Skeletal muscle satellite cell (primary cell): Measurements from ENCODE around the gene PC.
"Not testable (repeated sequence)": the region's sequence is repeated elsewhere in the genome, so short reads cannot be mapped to it uniquely, and the experiment has no call there.

Source experiments
- H3K27me3 ChIP-seq: 2 replicates; pipeline ENCODE4 v1.7.0; 2013; ENCODE audit warnings: low read length; ENCODE audit not compliant: control insufficient read depth, insufficient read depth
- H3K36me3 ChIP-seq: 2 replicates; pipeline ENCODE4 v1.7.0; 2013; ENCODE audit warnings: mild to moderate bottlenecking, control low read depth, low read length; ENCODE audit not compliant: insufficient read depth
- H3K4me1 ChIP-seq: 2 replicates; pipeline ENCODE4 v1.7.0; 2013; ENCODE audit warnings: low read length; ENCODE audit not compliant: control insufficient read depth, insufficient read depth
- H3K4me2 ChIP-seq: 2 replicates; pipeline ENCODE4 v1.7.0; 2013; ENCODE audit warnings: mild to moderate bottlenecking, low read length
- H3K4me3 ChIP-seq: 2 replicates; pipeline ENCODE4 v1.7.0; 2013; ENCODE audit warnings: low read length
- H3K9ac ChIP-seq: 2 replicates; pipeline ENCODE4 v1.7.0; 2013; ENCODE audit warnings: mild to moderate bottlenecking, low read depth, low read length, moderate library complexity
- H3K9me3 ChIP-seq: replicated peaks from 2 replicates; pipeline ENCODE4 v1.7.0; 2013; ENCODE audit warnings: mild to moderate bottlenecking, control low read depth, low read length

Gene PC

DNA sequence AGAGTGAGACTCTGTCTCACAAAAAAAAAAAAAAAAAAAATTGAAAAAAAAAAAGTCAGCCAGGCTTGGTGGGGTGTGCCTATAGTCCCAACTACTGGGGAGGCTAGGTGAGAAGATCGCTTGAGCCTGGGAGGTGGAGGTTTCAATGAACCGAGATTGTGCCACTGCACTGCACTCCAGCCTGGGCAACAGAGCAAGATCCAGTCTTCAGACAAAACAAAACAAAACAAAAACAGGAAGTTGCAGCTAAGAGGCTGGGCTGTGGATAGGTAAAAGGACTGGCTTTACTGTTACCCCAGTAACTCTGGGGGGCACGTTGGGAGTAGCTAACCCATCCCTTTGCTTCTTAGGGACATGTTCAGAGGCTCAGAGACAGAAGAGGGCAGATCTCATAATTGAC lies 6.3 kb upstream of the PC start:
- H3K36me3 ChIP-seq = no peaks in the 10 kb centered on the region
- H3K4me3 ChIP-seq = no peak overlapping the region
- H3K4me1 ChIP-seq = peaks cover 32% of the 10 kb centered on the region
- H3K9ac ChIP-seq = no peak overlapping the region
- H3K4me2 ChIP-seq = no peak overlapping the region
- no peaks in the 10 kb centered on the region for H3K27me3 ChIP-seq
- H3K9me3 ChIP-seq = no peaks in the 10 kb centered on the region

DNA sequence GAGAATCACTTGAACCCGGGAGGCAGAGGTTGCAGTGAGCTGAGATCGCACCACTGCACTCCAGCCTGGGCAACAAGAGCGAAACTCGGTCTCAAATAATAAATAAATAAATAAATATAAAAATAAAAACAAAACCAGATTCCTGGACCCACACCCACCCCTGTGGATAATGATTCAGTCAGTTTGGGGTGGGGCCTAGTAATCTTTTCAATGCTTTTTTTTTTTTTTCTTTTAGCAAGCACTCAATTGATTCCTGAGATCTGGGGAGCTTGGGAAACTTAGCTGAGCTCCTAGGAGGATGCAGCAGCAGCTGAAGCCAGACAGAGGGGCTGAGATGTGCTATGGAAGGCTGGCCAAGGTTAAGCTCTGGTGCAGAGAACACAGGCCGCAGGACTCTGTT lies 4.6 kb upstream of the PC start:
- Histone ChIP-seq H3K36me3 (no peaks in the 10 kb centered on the region), H3K27me3 (no peaks in the 10 kb centered on the region), H3K9ac (no peak overlapping the region), H3K4me2 (no peak overlapping the region), H3K9me3 (no peaks in the 10 kb centered on the region), H3K4me1 (peaks cover 23% of the 10 kb centered on the region), H3K4me3 (no peak overlapping the region)

DNA sequence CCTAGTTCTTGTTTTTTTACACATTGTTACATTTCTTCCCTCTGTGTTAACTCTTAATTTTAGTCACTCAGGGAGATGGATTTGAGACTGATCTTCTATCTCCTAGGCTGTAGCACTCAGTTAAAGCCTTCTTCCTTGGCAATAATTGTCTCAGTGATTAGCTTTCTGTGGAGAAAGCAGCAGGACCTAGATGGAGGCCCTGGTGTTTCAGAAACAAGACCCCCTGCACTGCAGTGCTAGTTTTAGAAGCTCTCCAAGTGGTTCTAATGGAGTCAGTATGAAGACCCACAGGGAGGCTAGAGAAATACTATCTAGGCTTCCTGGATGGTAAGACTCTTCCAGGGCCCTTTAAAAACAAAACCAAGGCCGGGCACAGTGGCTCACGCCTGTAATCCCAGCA lies 4.1 kb upstream of the PC start:
- Histone ChIP-seq H3K4me3 (no peak overlapping the region), H3K9ac (no peak overlapping the region), H3K9me3 (no peaks in the 10 kb centered on the region), H3K4me2 (no peak overlapping the region), H3K36me3 (no peaks in the 10 kb centered on the region), H3K27me3 (no peaks in the 10 kb centered on the region), H3K4me1 (peaks cover 23% of the 10 kb centered on the region)

DNA sequence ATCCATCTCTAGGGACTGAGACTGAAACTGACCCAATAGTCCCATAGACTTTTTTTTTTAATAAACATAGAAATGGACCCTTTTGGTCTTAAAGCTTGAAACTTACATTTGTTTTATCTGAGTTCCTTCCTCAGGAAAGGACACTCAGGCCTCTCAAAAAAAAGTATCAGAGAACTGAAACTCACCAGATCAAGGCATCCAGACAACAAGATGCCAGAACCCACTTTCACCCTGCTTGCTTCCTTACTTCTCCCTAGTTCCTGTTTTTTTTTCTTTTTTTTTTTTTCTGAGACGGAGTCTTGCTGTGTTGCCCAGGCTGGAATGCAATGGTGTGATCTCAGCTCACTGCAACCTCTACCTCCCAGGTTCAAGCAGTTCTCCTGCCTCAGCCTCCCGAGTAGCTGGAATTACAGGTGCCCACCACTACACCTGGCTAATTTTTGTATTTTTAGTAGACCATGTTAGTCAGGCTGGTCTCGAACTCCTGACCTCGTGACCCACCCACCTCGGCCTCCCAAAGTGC lies 3.6 kb upstream of the PC start:
- peaks cover 25% of the 10 kb centered on the region for H3K4me1 ChIP-seq
- not testable (repeated sequence) for H3K4me2 ChIP-seq, H3K36me3 ChIP-seq, H3K9ac ChIP-seq, H3K9me3 ChIP-seq, H3K27me3 ChIP-seq, H3K4me3 ChIP-seq

DNA sequence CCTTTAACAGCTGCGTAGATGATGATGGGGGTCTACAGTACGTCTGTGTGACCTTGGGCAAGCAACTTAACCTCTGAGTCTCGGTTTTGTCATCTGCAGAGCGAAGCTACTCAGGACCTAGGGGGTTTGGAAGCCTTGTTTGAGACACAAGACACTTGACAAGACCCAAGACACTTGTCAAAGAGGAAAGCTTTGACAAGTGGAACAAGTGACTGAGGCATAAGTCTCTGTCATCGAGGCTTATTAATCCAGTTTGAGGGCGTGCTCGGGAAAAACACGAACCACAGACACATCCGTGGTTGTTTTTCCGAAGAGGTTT lies 732 bp upstream of the PC start:
- Histone ChIP-seq H3K4me3 (peak overlapping the region; percentile 62), H3K4me2 (peak overlapping the region; percentile 78), H3K27me3 (no peaks in the 10 kb centered on the region), H3K4me1 (peaks cover 23% of the 10 kb centered on the region), H3K9ac (no peak overlapping the region), H3K9me3 (no peaks in the 10 kb centered on the region), H3K36me3 (no peaks in the 10 kb centered on the region)

DNA sequence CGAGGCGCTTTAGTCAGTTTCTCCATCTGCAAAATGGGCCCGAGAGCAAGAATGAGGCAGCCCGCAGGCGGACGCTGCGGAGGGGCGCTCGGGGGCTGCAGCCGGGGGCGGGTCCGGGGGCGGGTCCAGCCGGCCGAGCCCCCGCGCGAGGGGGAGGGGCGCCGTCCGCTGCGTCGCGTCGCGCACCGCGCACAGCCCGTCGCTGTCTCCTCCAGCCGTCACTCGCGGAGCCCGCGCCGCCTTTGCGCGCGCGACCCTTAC lies 282 bp downstream of the PC start:
- Histone ChIP-seq H3K9me3 (no peaks in the 10 kb centered on the region), H3K9ac (peak overlapping the region; percentile 47), H3K4me1 (peaks cover 23% of the 10 kb centered on the region)

DNA sequence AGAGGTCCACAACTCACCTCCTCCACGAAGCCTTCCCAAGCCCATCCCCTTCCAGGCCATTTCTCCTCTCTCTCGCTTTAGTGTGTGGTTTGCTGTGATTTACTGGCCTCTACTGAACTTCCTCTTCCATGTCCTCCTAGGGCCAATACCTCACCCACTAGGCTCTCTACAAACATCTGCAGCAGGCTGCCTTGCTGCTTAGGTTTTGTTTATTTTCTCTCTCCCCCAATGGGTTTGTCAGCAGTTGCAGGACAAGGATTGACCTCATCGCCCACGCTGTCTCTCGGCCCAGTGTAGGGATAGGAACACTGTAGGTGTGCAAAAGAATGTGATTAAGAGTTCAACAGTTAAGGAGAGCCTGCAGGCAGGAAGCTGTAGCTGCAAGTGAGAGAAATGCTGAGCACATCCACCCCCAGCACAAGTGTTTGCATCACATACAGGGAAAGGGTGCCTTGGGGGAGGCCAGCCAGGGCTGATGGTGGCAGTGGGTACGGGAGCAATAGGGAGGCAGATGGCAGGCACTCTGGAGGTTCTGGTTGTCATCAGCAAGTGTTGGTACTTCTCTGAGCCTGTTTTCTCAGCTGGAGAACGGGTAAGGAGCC lies 1.4 kb downstream of the PC start:
- Histone ChIP-seq H3K4me2 (peak overlapping the region; percentile 80), H3K9me3 (no peaks in the 10 kb centered on the region), H3K4me3 (no peak overlapping the region), H3K9ac (peak overlapping the region; percentile 46), H3K27me3 (no peaks in the 10 kb centered on the region), H3K4me1 (peaks cover 30% of the 10 kb centered on the region), H3K36me3 (no peaks in the 10 kb centered on the region)

More for the DNA sequence above, 282 bp downstream of the PC start:
- H3K36me3 ChIP-seq = no peaks in the 10 kb centered on the region
- peak overlapping the region; percentile 79 for H3K4me3 ChIP-seq
- H3K27me3 ChIP-seq = no peaks in the 10 kb centered on the region
- peak overlapping the region; percentile 80 for H3K4me2 ChIP-seq

DNA sequence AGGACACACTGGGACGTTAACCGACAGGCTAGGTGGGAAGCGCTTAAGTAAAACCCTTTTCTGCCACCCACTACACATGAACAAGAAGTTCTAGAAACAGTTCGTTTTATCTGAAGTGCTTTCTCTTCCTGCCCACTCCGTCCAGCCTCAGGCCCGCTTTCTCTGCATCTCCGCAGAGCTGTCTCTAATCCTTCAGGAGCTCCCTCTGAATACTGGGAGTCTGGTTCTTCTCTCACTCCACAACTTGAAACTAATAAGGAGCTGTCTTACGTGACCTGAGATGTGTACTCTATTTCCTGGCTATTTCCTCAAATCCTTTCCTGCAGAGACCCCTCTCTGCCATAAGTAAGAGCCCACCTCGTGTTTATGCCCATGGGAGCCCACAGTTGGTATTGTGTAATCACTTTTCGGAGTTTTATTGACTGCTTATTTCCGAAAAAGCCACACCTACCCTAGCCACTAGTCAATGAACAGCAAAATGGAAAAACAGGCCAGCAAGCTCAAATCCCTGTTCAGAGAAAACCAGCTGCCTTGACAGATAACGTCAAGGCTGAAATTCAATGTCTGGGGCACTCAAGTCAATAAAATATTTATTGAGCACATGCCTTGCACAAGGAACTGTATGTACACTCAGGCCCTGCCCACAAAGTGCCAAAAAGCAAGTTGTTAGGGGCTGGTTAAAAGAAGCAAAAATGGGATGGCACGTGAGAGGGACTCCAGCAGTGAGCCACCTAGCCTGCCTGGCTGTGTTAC lies 4.9 kb downstream of the PC start:
- H3K9ac ChIP-seq = no peak overlapping the region
- H3K4me3 ChIP-seq = no peak overlapping the region
- no peaks in the 10 kb centered on the region for H3K36me3 ChIP-seq
- H3K27me3 ChIP-seq = no peaks in the 10 kb centered on the region
- no peaks in the 10 kb centered on the region for H3K9me3 ChIP-seq
- H3K4me1 ChIP-seq = peaks cover 32% of the 10 kb centered on the region
- no peak overlapping the region for H3K4me2 ChIP-seq

DNA sequence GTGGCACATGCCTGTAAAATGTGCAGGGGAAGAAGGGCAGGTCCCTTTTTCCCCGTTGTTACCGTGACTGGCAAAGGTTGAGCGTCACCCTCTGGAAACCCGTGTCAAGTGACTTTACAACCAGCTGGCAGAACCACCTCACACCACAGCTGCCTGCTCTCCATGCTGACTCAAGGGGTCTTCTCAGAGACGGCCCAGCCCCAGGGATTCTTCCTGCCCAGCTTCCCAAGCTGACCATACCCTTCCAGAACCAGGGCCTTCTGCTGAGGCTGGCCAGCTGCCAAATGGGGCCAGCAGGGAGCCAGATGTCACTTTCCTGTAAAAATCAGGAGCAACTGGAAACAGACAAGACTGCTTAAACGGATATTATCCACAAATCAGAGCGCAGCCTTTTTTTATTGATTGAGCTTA lies 6.3 kb downstream of the PC start:
- peaks cover 24% of the 10 kb centered on the region for H3K4me1 ChIP-seq
- no peak overlapping the region for H3K4me3 ChIP-seq
- no peak overlapping the region for H3K9ac ChIP-seq
- no peaks in the 10 kb centered on the region for H3K36me3 ChIP-seq
- H3K27me3 ChIP-seq = no peaks in the 10 kb centered on the region
- no peak overlapping the region for H3K4me2 ChIP-seq
- H3K9me3 ChIP-seq = no peaks in the 10 kb centered on the region

DNA sequence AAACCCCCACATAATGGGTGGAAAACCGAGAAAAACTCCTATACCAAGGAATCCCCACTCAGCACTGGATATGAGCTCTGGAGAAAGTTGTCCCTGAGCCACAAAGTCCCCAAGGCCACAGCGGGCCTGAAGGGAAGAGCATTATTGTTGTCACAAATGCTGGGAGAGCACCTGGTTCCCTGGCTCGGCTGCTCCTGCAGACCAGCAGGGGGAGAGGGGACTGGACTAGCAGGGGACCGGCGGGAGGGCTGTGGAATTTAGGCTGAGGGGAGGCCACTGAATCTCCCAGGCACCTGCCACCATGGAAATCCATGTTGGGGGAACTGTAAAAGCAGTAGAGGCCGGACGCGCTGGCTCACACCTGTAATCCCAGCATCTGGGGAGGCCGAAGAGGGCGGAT lies 7.0 kb downstream of the PC start:
- Histone ChIP-seq H3K27me3 (no peaks in the 10 kb centered on the region), H3K4me2 (no peak overlapping the region), H3K9ac (no peak overlapping the region), H3K36me3 (no peaks in the 10 kb centered on the region), H3K9me3 (no peaks in the 10 kb centered on the region), H3K4me1 (peaks cover 18% of the 10 kb centered on the region), H3K4me3 (no peak overlapping the region)

DNA sequence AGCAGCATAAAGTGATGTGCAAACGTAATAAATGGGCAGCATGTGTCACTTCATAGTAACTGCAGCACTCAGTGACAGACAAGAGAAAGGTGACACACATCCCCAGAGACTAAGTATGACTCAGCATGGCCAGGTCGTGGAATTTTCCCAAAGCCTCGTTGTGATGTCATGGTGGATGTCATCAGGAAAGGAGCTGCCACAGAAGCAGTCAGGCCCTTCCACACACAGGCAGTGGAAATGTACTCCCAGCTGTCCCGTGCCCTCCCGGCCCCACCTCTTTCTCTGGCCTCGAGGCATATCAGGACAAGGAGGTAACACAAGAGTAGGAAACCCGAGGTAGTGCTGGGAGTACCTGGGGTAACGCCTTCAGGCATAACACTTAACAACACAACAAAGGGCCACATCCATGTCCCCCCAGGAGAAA lies 8.1 kb downstream of the PC start:
- no peaks in the 10 kb centered on the region for H3K36me3 ChIP-seq
- H3K27me3 ChIP-seq = no peaks in the 10 kb centered on the region
- no peak overlapping the region for H3K4me2 ChIP-seq
- no peak overlapping the region for H3K4me3 ChIP-seq
- H3K9me3 ChIP-seq = no peaks in the 10 kb centered on the region
- no peak overlapping the region for H3K9ac ChIP-seq
- H3K4me1 ChIP-seq = peaks cover 14% of the 10 kb centered on the region

DNA sequence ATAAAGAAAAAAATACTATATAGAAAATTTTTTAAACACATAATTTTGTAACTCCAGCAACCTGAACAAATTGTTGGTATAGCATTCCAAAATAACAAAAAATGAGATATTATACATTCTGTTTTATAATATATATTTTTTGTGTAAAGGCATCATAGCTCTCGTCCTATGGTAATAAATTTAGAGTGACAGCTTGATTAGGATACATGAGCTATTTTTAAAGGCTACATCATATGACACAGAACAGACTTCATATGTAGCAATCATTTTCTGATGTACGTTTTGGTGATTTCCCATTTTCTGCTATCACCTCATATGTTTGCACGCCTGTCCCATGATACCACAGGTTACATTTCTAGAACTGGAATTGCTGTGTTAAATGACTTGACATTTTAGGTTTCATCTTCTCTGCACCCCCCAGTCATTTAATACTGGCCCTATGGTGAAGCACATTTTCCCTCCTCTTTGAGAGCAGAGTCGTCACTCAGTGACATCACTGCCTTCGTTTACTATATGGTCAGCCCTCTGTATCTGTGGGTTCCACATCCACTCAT lies 19.5 kb downstream of the PC start:
- Histone ChIP-seq H3K4me3 (no peak overlapping the region), H3K9me3 (no peaks in the 10 kb centered on the region), H3K4me2 (no peak overlapping the region), H3K4me1 (peaks cover 9% of the 10 kb centered on the region), H3K27me3 (no peaks in the 10 kb centered on the region), H3K9ac (no peak overlapping the region), H3K36me3 (no peaks in the 10 kb centered on the region)
